ENCODE results near the gene PARD3.

GRCh38 chr10:34432589-34432988 lies 382.5 kb downstream of the PARD3 start:
- TF ChIP-seq, protein P1, sequence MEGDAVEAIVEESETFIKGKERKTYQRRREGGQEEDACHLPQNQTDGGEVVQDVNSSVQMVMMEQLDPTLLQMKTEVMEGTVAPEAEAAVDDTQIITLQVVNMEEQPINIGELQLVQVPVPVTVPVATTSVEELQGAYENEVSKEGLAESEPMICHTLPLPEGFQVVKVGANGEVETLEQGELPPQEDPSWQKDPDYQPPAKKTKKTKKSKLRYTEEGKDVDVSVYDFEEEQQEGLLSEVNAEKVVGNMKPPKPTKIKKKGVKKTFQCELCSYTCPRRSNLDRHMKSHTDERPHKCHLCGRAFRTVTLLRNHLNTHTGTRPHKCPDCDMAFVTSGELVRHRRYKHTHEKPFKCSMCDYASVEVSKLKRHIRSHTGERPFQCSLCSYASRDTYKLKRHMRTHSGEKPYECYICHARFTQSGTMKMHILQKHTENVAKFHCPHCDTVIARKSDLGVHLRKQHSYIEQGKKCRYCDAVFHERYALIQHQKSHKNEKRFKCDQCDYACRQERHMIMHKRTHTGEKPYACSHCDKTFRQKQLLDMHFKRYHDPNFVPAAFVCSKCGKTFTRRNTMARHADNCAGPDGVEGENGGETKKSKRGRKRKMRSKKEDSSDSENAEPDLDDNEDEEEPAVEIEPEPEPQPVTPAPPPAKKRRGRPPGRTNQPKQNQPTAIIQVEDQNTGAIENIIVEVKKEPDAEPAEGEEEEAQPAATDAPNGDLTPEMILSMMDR (IDR thresholded peaks at IDR 0.05) = no peak
- no peak for TF ChIP-seq POLR2A (IDR thresholded peaks at IDR 0.05)
